Mammary epithelial cell (primary cell): Measurements from ENCODE around the gene CDR2.

Experiments
- CTCF ChIP-seq, 2 donors: IDR thresholded peaks in 1 of 2; conservative IDR thresholded peaks in 1 of 2; 2 replicates each; pipeline ENCODE4 v1.5.1; 2011 to 2012; ENCODE audit warnings: inconsistent platforms in 2 of 2, low read length in 2 of 2, mild to moderate bottlenecking in 2 of 2, control low read depth in 1 of 2, low read depth in 1 of 2; ENCODE audit not compliant: insufficient read depth in 1 of 2; ENCODE audit errors: extremely low read depth in 1 of 2
- EZH2 ChIP-seq: IDR thresholded peaks from 2 replicates; pipeline ENCODE4 v1.6.1; 2012; ENCODE audit warnings: low read length, inconsistent platforms, borderline replicate concordance

- TF ChIP-seq CTCF (conservative IDR thresholded peaks at IDR 0.05 in 1 of 2, IDR thresholded peaks at IDR 0.05 in 1 of 2; ENCODE audit: extremely low read depth in 1 of 2, insufficient read depth in 1 of 2, low read depth in 1 of 2, low read length in 2 of 2) (no peak), EZH2 (no peak)
These were observed 47.5 kb downstream of the CDR2 start for GRCh38 chr16:22326771-22327445.
